Neuronal stem cell (in vitro differentiated cells): Measurements from ENCODE around the gene MB21D2.

Experiments used
- DNase-seq: peaks from one replicate; pipeline ENCODE4 v3.0.0-alpha.2; 2013; ENCODE audit warnings: low spot score
- H2AFZ ChIP-seq: one replicate; pipeline ENCODE4 v1.6.1; 2013; ENCODE audit warnings: mild to moderate bottlenecking, low read length, inconsistent platforms
- H2AK5ac ChIP-seq: 2 replicates; pipeline ENCODE4 v1.6.1; 2013; ENCODE audit warnings: low read depth, mild to moderate bottlenecking, inconsistent platforms, low read length, moderate library complexity, mixed read lengths
- H2BK120ac ChIP-seq: 2 replicates; pipeline ENCODE4 v1.6.1; 2013; ENCODE audit warnings: low read depth, mild to moderate bottlenecking, inconsistent platforms, low read length, moderate library complexity, mixed read lengths
- H2BK12ac ChIP-seq: one replicate; pipeline ENCODE4 v1.6.1; 2013; ENCODE audit warnings: low read length, inconsistent platforms
- H2BK15ac ChIP-seq: 2 replicates; pipeline ENCODE4 v1.6.1; 2013; ENCODE audit warnings: mild to moderate bottlenecking, low read length, inconsistent platforms, mixed read lengths
- H2BK5ac ChIP-seq: one replicate; pipeline ENCODE4 v1.6.1; 2013; ENCODE audit warnings: inconsistent platforms, mild to moderate bottlenecking, low read length, moderate library complexity
- H3K14ac ChIP-seq: one replicate; pipeline ENCODE4 v1.6.1; 2013; ENCODE audit warnings: low read length, inconsistent platforms
- H3K18ac ChIP-seq: 2 replicates; pipeline ENCODE4 v1.6.1; 2013; ENCODE audit warnings: low read length, inconsistent platforms
- H3K23ac ChIP-seq: 2 replicates; pipeline ENCODE4 v1.6.1; 2013; ENCODE audit warnings: low read depth, mild to moderate bottlenecking, mixed read lengths, low read length, inconsistent platforms; ENCODE audit not compliant: poor library complexity
- H3K27ac ChIP-seq: replicated peaks from 3 replicates; pipeline ENCODE4 v1.5.1; 2013; ENCODE audit warnings: low read length, inconsistent platforms
- H3K27me3 ChIP-seq, 3 experiments: 2 replicates each; pipeline ENCODE4 v1.6.1; 2013; ENCODE audit warnings: low read length in 3 of 3, mild to moderate bottlenecking in 2 of 3, inconsistent platforms in 1 of 3, low read depth in 1 of 3, mixed read lengths in 1 of 3, moderate library complexity in 1 of 3; ENCODE audit not compliant: control insufficient read depth in 3 of 3, insufficient read depth in 3 of 3
- H3K36me3 ChIP-seq, 2 donors: replicated peaks in 1 of 2; 2 replicates each; pipeline ENCODE4 v1.6.1; 2013; ENCODE audit warnings: low read length in 2 of 2; ENCODE audit not compliant: control insufficient read depth in 2 of 2, insufficient read depth in 2 of 2
- H3K4ac ChIP-seq: 2 replicates; pipeline ENCODE4 v1.6.1; 2013; ENCODE audit warnings: inconsistent platforms, mild to moderate bottlenecking, low read length, moderate library complexity
- H3K4me1 ChIP-seq, 2 donors: 1 replicate in 1 of 2; 2 replicates in 1 of 2; pipeline ENCODE4 v1.6.1; 2013; ENCODE audit warnings: low read length in 2 of 2, low read depth in 1 of 2; ENCODE audit not compliant: control insufficient read depth in 2 of 2, insufficient read depth in 1 of 2
- H3K4me2 ChIP-seq: one replicate; pipeline ENCODE4 v1.6.1; 2013; ENCODE audit warnings: mild to moderate bottlenecking, low read length, inconsistent platforms; ENCODE audit not compliant: insufficient read depth, poor library complexity, severe bottlenecking
- H3K4me3 ChIP-seq, 2 donors: 2 replicates each; pipeline ENCODE4 v1.5.1; 2013; ENCODE audit warnings: low read length in 2 of 2, mild to moderate bottlenecking in 2 of 2, inconsistent platforms in 1 of 2, moderate library complexity in 1 of 2
- H3K79me1 ChIP-seq: one replicate; pipeline ENCODE4 v1.6.1; 2013; ENCODE audit warnings: low read depth, mild to moderate bottlenecking, inconsistent platforms, low read length, moderate library complexity
- H3K9ac ChIP-seq: one replicate; pipeline ENCODE4 v1.6.1; 2013; ENCODE audit warnings: mild to moderate bottlenecking, low read depth, low read length, inconsistent platforms; ENCODE audit not compliant: poor library complexity
- H3K9me3 ChIP-seq, 2 donors: replicated peaks in 1 of 2; 2 replicates each; pipeline versions ENCODE3 to v1.6.1; 2013; ENCODE audit warnings: low read length in 2 of 2, mild to moderate bottlenecking in 2 of 2, inconsistent platforms in 1 of 2, low read depth in 1 of 2, mixed read lengths in 1 of 2, moderate library complexity in 1 of 2; ENCODE audit not compliant: control insufficient read depth in 2 of 2, insufficient read depth in 1 of 2
- H4K8ac ChIP-seq: one replicate; pipeline ENCODE4 v1.6.1; 2013; ENCODE audit warnings: low read depth, mild to moderate bottlenecking, inconsistent platforms, low read length, moderate library complexity
- H4K91ac ChIP-seq: one replicate; pipeline ENCODE4 v1.6.1; 2013; ENCODE audit warnings: low read length, low read depth, mild to moderate bottlenecking, inconsistent platforms; ENCODE audit not compliant: poor library complexity
- WGBS, 2 donors: extraction: QIAGEN DNeasy Blood & Tissue Kit; methylation state at CpG; one replicate each; pipeline ENCODE4 v1.1.7; 2013; ENCODE audit warnings: missing lambda C conversion rate in 2 of 2, mixed read lengths in 1 of 2; ENCODE audit not compliant: insufficient read length in 2 of 2, insufficient replicate concordance in 1 of 2; ENCODE audit errors: extremely low coverage in 2 of 2; 5-methylcytosine and 5-hydroxymethylcytosine counted together

MB21D2 gene

GRCh38 chr3:192827863-192828594 is 89.6 kb downstream of the MB21D2 start:
- H4K8ac ChIP-seq, result no peak overlapping the region
- no peaks in the 10 kb centered on the region for H3K36me3 ChIP-seq
- no peak overlapping the region for H2AFZ ChIP-seq
- no peak overlapping the region for H3K18ac ChIP-seq
- no peak overlapping the region for H3K27ac ChIP-seq
- H2BK5ac ChIP-seq, result no peak overlapping the region
- no peak overlapping the region for H3K4me2 ChIP-seq
- no peak overlapping the region for H4K91ac ChIP-seq
- H2AK5ac ChIP-seq, result no peak overlapping the region
- no peak overlapping the region for H3K9ac ChIP-seq
- H2BK120ac ChIP-seq, result no peak overlapping the region
- H3K4me3 ChIP-seq, result no peak overlapping the region
- H3K27me3 ChIP-seq, result no peaks in the 10 kb centered on the region
- no peaks in the 10 kb centered on the region for H3K79me1 ChIP-seq
- no CpG with 5 or more reads among the region's 7 CpGs for WGBS, 2 donors
- no peak overlapping the region for H3K4ac ChIP-seq
- no peak overlapping the region for H2BK15ac ChIP-seq
- H3K4me1 ChIP-seq, result peaks cover 2 to 3% of the 10 kb centered on the region in 2 donors
- H3K14ac ChIP-seq, result no peak overlapping the region
- H3K23ac ChIP-seq, result no peak overlapping the region
- no peak for DNase-seq
- H2BK12ac ChIP-seq, result no peak overlapping the region
- peaks cover 0 to 2% of the 10 kb centered on the region in 2 donors for H3K9me3 ChIP-seq

- Histone ChIP-seq H4K91ac (no peak overlapping the region), H2BK15ac (no peak overlapping the region), H3K27me3 (no peaks in the 10 kb centered on the region), H3K4me3 (no peak overlapping the region), H4K8ac (no peak overlapping the region), H2BK5ac (no peak overlapping the region), H3K27ac (no peak overlapping the region), H3K79me1 (no peaks in the 10 kb centered on the region), H3K36me3 (no peaks in the 10 kb centered on the region), H3K23ac (no peak overlapping the region), H2BK120ac (no peak overlapping the region), H3K4me1 (peaks cover 0 to 2% of the 10 kb centered on the region in 2 donors), H2AK5ac (no peak overlapping the region), H3K18ac (no peak overlapping the region), H3K9ac (no peak overlapping the region), H3K4ac (no peak overlapping the region), H2BK12ac (no peak overlapping the region), H2AFZ (no peak overlapping the region), H3K4me2 (no peak overlapping the region), H3K14ac (no peak overlapping the region), H3K9me3 (peaks cover 0 to 2% of the 10 kb centered on the region in 2 donors)
- no peak for DNase-seq
- WGBS, 2 donors, result no CpG with 5 or more reads among the region's 4 CpGs
Measured at GRCh38 chr3:192827208-192827607, 90.4 kb downstream of the MB21D2 start.

GRCh38 chr3:192826214-192827006 is 91.2 kb downstream of the MB21D2 start:
- Histone ChIP-seq H3K4me1 (peaks cover 0 to 2% of the 10 kb centered on the region in 2 donors), H4K8ac (no peak overlapping the region), H3K27me3 (no peaks in the 10 kb centered on the region), H2BK15ac (no peak overlapping the region), H3K4me3 (no peak overlapping the region), H2AK5ac (no peak overlapping the region), H3K23ac (no peak overlapping the region), H3K9ac (no peak overlapping the region), H3K4ac (no peak overlapping the region), H3K4me2 (no peak overlapping the region), H2BK12ac (no peak overlapping the region), H3K36me3 (no peaks in the 10 kb centered on the region), H3K9me3 (peaks cover 0 to 2% of the 10 kb centered on the region in 2 donors), H2BK120ac (no peak overlapping the region), H3K18ac (no peak overlapping the region), H3K27ac (no peak overlapping the region), H3K14ac (no peak overlapping the region), H3K79me1 (no peaks in the 10 kb centered on the region), H2AFZ (no peak overlapping the region), H2BK5ac (no peak overlapping the region), H4K91ac (no peak overlapping the region)
- DNase-seq, result no peak
- no CpG with 5 or more reads among the region's 4 CpGs for WGBS, 2 donors

GRCh38 chr3:192825657-192826200 is 91.9 kb downstream of the MB21D2 start:
- peaks cover 0 to 2% of the 10 kb centered on the region in 2 donors for H3K9me3 ChIP-seq
- H3K79me1 ChIP-seq, result no peaks in the 10 kb centered on the region
- no peak overlapping the region for H2BK15ac ChIP-seq
- H4K8ac ChIP-seq, result no peak overlapping the region
- H3K4ac ChIP-seq, result no peak overlapping the region
- no peak overlapping the region for H2AFZ ChIP-seq
- no peak overlapping the region for H3K4me3 ChIP-seq
- H4K91ac ChIP-seq, result no peak overlapping the region
- no peak overlapping the region for H3K23ac ChIP-seq
- H3K27ac ChIP-seq, result no peak overlapping the region
- H3K4me1 ChIP-seq, result peaks cover 0 to 2% of the 10 kb centered on the region in 2 donors
- H3K4me2 ChIP-seq, result no peak overlapping the region
- H3K18ac ChIP-seq, result no peak overlapping the region
- H3K27me3 ChIP-seq, result no peaks in the 10 kb centered on the region
- WGBS, 2 donors, result no CpG with 5 or more reads among the region's 2 CpGs
- no peaks in the 10 kb centered on the region for H3K36me3 ChIP-seq
- no peak overlapping the region for H2BK12ac ChIP-seq
- no peak overlapping the region for H2BK120ac ChIP-seq
- no peak overlapping the region for H2AK5ac ChIP-seq
- DNase-seq, result no peak
- no peak overlapping the region for H3K9ac ChIP-seq
- H3K14ac ChIP-seq, result no peak overlapping the region
- no peak overlapping the region for H2BK5ac ChIP-seq
